Keratinocyte (primary cell): ENCODE results near the gene BCAS1. TPM values are rescaled to one million over a fixed set of nuclear protein-coding genes. Genes with fewer than 3 reads are reported as not detected.

Source experiments
- DNase-seq: peaks from one replicate; pipeline ENCODE4 v3.0.0-alpha.2; 2011; ENCODE audit warnings: low read depth, missing footprints, low spot score
- FAIRE-seq: peaks from 2 replicates; lab custom pipeline; 2011; peaks lifted over from hg19 to GRCh38; lab: Jason Lieb, UNC
- H2AFZ ChIP-seq: 2 replicates; pipeline ENCODE4 v1.6.0; 2012; ENCODE audit warnings: low read length, control low read depth, inconsistent platforms; ENCODE audit not compliant: control insufficient read depth
- H3K27ac ChIP-seq: 2 replicates; pipeline ENCODE4 v1.5.1; 2011; ENCODE audit warnings: low read length; ENCODE audit not compliant: control insufficient read depth, insufficient read depth
- H3K27me3 ChIP-seq: 3 replicates; pipeline ENCODE4 v1.6.0; 2011; ENCODE audit warnings: low read length; ENCODE audit not compliant: control insufficient read depth, insufficient read depth; ENCODE audit errors: extremely low read depth
- H3K36me3 ChIP-seq, 2 experiments: 2 replicates in 1 of 2; 3 replicates in 1 of 2; pipeline ENCODE4 v1.5.1; 2011; ENCODE audit warnings: low read length in 2 of 2, mild to moderate bottlenecking in 1 of 2; ENCODE audit not compliant: control insufficient read depth in 2 of 2, insufficient read depth in 2 of 2; ENCODE audit errors: extremely low read depth in 1 of 2
- H3K4me1 ChIP-seq: 3 replicates; pipeline ENCODE4 v1.5.1; 2011; ENCODE audit warnings: low read length; ENCODE audit not compliant: control insufficient read depth, insufficient read depth; ENCODE audit errors: extremely low read depth
- H3K4me2 ChIP-seq: 3 replicates; pipeline ENCODE4 v1.6.0; 2011; ENCODE audit warnings: low read depth, low read length; ENCODE audit not compliant: control insufficient read depth, insufficient read depth; ENCODE audit errors: extremely low read depth
- H3K4me3 ChIP-seq, 3 experiments: fragments of 200-600 bp in 1 of 3; sonication (generic) in 1 of 3; 2 replicates in 2 of 3; 3 replicates in 1 of 3; pipeline ENCODE4 v1.5.1; 2011 to 2016; ENCODE audit warnings: low read length in 3 of 3, mild to moderate bottlenecking in 3 of 3, control low read depth in 2 of 3, inconsistent platforms in 1 of 3, low read depth in 1 of 3, mixed read lengths in 1 of 3, mixed run types in 1 of 3, moderate library complexity in 1 of 3; ENCODE audit not compliant: control insufficient read depth in 2 of 3, insufficient read depth in 2 of 3; ENCODE audit errors: extremely low read depth in 1 of 3
- H3K79me2 ChIP-seq: 2 replicates; pipeline ENCODE4 v1.6.0; 2012; ENCODE audit warnings: low read length; ENCODE audit not compliant: control insufficient read depth, insufficient read depth
- H3K9ac ChIP-seq: 3 replicates; pipeline ENCODE4 v1.6.0; 2011; ENCODE audit warnings: low read length; ENCODE audit not compliant: control insufficient read depth, insufficient read depth; ENCODE audit errors: extremely low read depth
- H3K9me1 ChIP-seq: 3 replicates; pipeline ENCODE4 v1.6.0; 2011; ENCODE audit warnings: low read length; ENCODE audit not compliant: control insufficient read depth, insufficient read depth; ENCODE audit errors: extremely low read depth
- H3K9me3 ChIP-seq: 2 replicates; pipeline ENCODE4 v1.5.1; 2012; ENCODE audit warnings: low read depth, low read length; ENCODE audit not compliant: control insufficient read depth
- H4K20me1 ChIP-seq: 3 replicates; pipeline ENCODE4 v1.6.0; 2011; ENCODE audit warnings: low read length; ENCODE audit not compliant: control insufficient read depth, insufficient read depth; ENCODE audit errors: extremely low read depth
- EZH2 ChIP-seq: IDR thresholded peaks from one replicate; pipeline ENCODE4 v1.6.1; 2012; ENCODE audit warnings: inconsistent platforms, mild to moderate bottlenecking, low read length, moderate library complexity
- dilution Hi-C: fragments of 300-500 bp; cut with MboI; formaldehyde crosslinking; loops from one replicate; pipeline ENCODE4 v1.7.0; 2020; ENCODE audit warnings: low sequenced_read_pairs; ENCODE audit not compliant: extremely low pct_ligation_motif_present
- polyA plus RNA-seq, 5 experiments: library from polyadenylated mRNA; depleted of rRNA in 3 of 5; stranded (reverse) in 3 of 5; stranded (forward) in 1 of 5; unstranded in 1 of 5; fragments of >200 nt; gene quantifications; 1 replicate in 1 of 5; 2 replicates in 3 of 5; 3 replicates in 1 of 5; pipeline versions ENCODE4 v1.2.1 to v1.2.3, GENCODE V29; 2011 to 2012; ENCODE audit warnings: missing spikeins in 2 of 5, low read depth in 1 of 5, low replicate concordance in 1 of 5
- TF ChIP-seq, protein P1 (sequence below), 3 experiments: IDR thresholded peaks in 1 of 3; conservative IDR thresholded peaks in 1 of 3; optimal IDR thresholded peaks in 1 of 3; 2 replicates in 2 of 3; 3 replicates in 1 of 3; pipeline versions ENCODE3 to v1.5.1; 2011; ENCODE audit warnings: low read length in 3 of 3, mild to moderate bottlenecking in 3 of 3, moderate library complexity in 2 of 3, control low read depth in 1 of 3, inconsistent platforms in 1 of 3; ENCODE audit not compliant: insufficient read depth in 2 of 3; ENCODE audit errors: extremely low read depth in 1 of 3

The BCAS1 gene
- polyA plus RNA-seq, 1 donor (not counting 4 experiments of a cell fraction or from before 2014, with no cell fraction given), result not detected

DNA sequence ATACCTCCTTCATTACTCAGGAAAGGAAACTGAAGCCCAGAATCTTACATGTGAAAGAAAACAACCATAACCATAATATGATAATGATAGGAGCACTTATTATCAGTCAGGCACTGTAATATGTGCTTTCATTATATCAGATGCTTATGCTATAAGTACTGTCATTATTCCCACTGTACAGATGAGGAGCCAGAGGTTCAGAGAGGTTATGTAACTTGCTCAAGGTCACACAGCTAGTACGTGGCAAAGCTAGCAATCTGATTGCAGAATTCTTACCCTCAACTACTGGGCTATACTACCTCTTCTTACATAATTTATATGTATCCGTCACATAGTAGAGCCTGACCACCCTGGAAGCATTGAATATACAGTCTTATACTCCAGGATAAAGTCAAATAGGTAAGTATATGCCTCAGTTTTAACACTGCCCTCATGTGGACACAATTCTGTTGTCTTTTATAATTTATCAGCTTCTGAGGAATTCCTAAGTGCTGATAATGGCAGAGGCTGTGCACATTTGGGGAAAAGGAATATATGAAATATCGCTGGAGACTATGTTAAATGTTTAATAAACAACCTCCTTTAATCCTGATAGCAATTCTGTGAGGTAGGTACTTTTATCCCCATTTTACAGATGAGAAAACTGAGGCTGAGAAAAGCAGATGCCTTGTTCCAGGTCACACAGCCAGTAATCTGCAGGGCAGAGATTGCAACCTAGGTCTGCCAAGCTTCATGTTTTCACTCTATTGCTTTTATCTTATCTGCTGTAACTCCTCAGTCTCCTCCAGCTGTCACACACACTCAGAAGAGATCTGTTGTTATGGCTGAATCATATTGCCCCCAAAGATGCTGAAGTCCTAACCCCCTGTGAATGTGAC is 13.4 kb downstream of the BCAS1 start:
- Histone ChIP-seq H3K4me1 (peaks cover 11% of the 10 kb centered on the region), H3K4me2 (no peak overlapping the region), H3K79me2 (no peaks in the 10 kb centered on the region), H3K9me3 (no peaks in the 10 kb centered on the region), H3K9ac (no peak overlapping the region), H3K36me3 (no peaks in the 10 kb centered on the region), H3K27ac (no peak overlapping the region), H3K27me3 (no peaks in the 10 kb centered on the region), H2AFZ (no peak overlapping the region), H3K9me1 (no peaks in the 10 kb centered on the region), H3K4me3 (no peak overlapping the region), H4K20me1 (no peaks in the 10 kb centered on the region)
- DNase-seq (no peak), FAIRE-seq (no peak)
- dilution Hi-C loops, result loop anchor here (10.0 kb wide), 1 partner anchor 102 kb away; no protein-coding TSS in a partner anchor
- TF ChIP-seq, protein P1, sequence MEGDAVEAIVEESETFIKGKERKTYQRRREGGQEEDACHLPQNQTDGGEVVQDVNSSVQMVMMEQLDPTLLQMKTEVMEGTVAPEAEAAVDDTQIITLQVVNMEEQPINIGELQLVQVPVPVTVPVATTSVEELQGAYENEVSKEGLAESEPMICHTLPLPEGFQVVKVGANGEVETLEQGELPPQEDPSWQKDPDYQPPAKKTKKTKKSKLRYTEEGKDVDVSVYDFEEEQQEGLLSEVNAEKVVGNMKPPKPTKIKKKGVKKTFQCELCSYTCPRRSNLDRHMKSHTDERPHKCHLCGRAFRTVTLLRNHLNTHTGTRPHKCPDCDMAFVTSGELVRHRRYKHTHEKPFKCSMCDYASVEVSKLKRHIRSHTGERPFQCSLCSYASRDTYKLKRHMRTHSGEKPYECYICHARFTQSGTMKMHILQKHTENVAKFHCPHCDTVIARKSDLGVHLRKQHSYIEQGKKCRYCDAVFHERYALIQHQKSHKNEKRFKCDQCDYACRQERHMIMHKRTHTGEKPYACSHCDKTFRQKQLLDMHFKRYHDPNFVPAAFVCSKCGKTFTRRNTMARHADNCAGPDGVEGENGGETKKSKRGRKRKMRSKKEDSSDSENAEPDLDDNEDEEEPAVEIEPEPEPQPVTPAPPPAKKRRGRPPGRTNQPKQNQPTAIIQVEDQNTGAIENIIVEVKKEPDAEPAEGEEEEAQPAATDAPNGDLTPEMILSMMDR (optimal IDR thresholded peaks at IDR 0.05 in 1 of 3, IDR thresholded peaks at IDR 0.05 in 1 of 3, conservative IDR thresholded peaks at IDR 0.05 in 1 of 3; ENCODE audit: extremely low read depth in 1 of 3, insufficient read depth in 2 of 3, low read length in 3 of 3), result no peak
- no peak for TF ChIP-seq EZH2

GRCh38 chr20:54054516-54054915 is 15.9 kb downstream of the BCAS1 start:
- H3K27me3 ChIP-seq, result no peaks in the 10 kb centered on the region
- H3K36me3 ChIP-seq, result no peaks in the 10 kb centered on the region
- H3K4me1 ChIP-seq, result no peaks in the 10 kb centered on the region
- H3K9ac ChIP-seq, result no peak overlapping the region
- DNase-seq, result no peak
- no peaks in the 10 kb centered on the region for H4K20me1 ChIP-seq
- H3K27ac ChIP-seq, result no peak overlapping the region
- H3K79me2 ChIP-seq, result no peaks in the 10 kb centered on the region
- dilution Hi-C loops, result loop anchor here (10.0 kb wide), 1 partner anchor 100 kb away; no protein-coding TSS in a partner anchor
- H3K4me2 ChIP-seq, result no peak overlapping the region
- no peak overlapping the region for H2AFZ ChIP-seq
- no peaks in the 10 kb centered on the region for H3K9me3 ChIP-seq
- H3K9me1 ChIP-seq, result no peaks in the 10 kb centered on the region
- TF ChIP-seq, protein P1 (optimal IDR thresholded peaks at IDR 0.05 in 1 of 3, IDR thresholded peaks at IDR 0.05 in 1 of 3, conservative IDR thresholded peaks at IDR 0.05 in 1 of 3; ENCODE audit: extremely low read depth in 1 of 3, insufficient read depth in 2 of 3, low read length in 3 of 3), result no peak
- no peak for TF ChIP-seq EZH2
- no peak for FAIRE-seq
- H3K4me3 ChIP-seq, result no peak overlapping the region
